ENCODE results near the gene DLEU7. TPM values are rescaled to one million over a fixed set of nuclear protein-coding genes. Genes with fewer than 3 reads are reported as not detected.

DLEU7 gene
- total RNA-seq, 1 experiment from 2014 or later: not detected

DNA sequence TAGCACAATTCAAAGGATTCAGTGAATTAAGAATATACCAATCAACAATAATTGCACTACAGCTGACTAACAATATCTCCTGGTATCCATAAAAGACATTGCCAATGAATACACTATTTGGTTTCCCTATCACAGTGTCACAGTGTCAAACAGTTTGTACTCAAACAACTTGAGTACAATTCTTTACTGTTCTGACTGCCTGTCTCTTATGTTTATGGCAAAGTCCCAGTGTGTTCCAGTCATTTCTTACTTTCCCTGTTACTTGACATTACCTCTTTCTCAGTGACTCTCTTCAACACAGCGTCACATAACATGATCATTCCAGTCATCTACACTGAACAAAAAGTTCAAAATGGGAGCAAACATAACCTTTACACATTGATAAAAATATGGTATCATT, 44.9 kb upstream of the DLEU7 start:
- no peak overlapping the region for H3K27ac Mint-ChIP-seq (ENCODE audit: unreplicated experiment)
- no peaks in the 10 kb centered on the region for H3K9me3 Mint-ChIP-seq (ENCODE audit: low read depth, unreplicated experiment)
- H3K4me1 Mint-ChIP-seq (ENCODE audit: low read depth, unreplicated experiment): no peaks in the 10 kb centered on the region
- H3K27me3 Mint-ChIP-seq (ENCODE audit: unreplicated experiment): peaks cover 14% of the 10 kb centered on the region
- H3K4me3 Mint-ChIP-seq (ENCODE audit: low read depth, unreplicated experiment): no peak overlapping the region
- BruUV-seq (replicated peaks): no TSS peak
- DNase-seq: no peak
- TF ChIP-seq, protein P1, sequence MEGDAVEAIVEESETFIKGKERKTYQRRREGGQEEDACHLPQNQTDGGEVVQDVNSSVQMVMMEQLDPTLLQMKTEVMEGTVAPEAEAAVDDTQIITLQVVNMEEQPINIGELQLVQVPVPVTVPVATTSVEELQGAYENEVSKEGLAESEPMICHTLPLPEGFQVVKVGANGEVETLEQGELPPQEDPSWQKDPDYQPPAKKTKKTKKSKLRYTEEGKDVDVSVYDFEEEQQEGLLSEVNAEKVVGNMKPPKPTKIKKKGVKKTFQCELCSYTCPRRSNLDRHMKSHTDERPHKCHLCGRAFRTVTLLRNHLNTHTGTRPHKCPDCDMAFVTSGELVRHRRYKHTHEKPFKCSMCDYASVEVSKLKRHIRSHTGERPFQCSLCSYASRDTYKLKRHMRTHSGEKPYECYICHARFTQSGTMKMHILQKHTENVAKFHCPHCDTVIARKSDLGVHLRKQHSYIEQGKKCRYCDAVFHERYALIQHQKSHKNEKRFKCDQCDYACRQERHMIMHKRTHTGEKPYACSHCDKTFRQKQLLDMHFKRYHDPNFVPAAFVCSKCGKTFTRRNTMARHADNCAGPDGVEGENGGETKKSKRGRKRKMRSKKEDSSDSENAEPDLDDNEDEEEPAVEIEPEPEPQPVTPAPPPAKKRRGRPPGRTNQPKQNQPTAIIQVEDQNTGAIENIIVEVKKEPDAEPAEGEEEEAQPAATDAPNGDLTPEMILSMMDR (IDR thresholded peaks at IDR 0.05; ENCODE audit: unreplicated experiment): no peak
- no peaks in the 10 kb centered on the region for H3K36me3 Mint-ChIP-seq (ENCODE audit: insufficient read depth, unreplicated experiment)
- CTCF ChIA-PET: no interaction called here
- intact Hi-C loops (cut with micrococcal nuclease; ENCODE audit: unreplicated experiment): no loop called here

DNA sequence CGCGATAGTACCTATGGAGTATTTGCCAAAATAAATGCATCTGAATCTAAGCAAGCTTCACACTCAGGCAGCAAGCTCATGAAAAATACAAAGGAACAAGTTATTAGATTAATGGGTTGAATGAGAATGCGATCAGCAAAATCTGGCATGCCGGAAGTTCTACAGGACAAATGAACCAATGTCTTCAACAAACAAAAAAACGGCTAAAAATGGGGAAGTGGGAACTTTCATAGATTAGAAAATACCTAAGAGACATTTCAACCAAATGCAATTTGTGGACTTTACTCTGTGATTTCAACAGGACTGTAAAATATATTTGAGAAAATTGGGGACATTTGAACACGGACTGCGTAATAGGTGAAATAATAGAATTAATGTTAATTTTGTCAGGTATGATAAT, 43.7 kb upstream of the DLEU7 start:
- H3K4me1 Mint-ChIP-seq (ENCODE audit: low read depth, unreplicated experiment): no peaks in the 10 kb centered on the region
- H3K27ac Mint-ChIP-seq (ENCODE audit: unreplicated experiment): no peak overlapping the region
- no TSS peak for BruUV-seq (replicated peaks)
- CTCF ChIA-PET: no interaction called here
- no peak overlapping the region for H3K4me3 Mint-ChIP-seq (ENCODE audit: low read depth, unreplicated experiment)
- H3K9me3 Mint-ChIP-seq (ENCODE audit: low read depth, unreplicated experiment): no peaks in the 10 kb centered on the region
- no peaks in the 10 kb centered on the region for H3K36me3 Mint-ChIP-seq (ENCODE audit: insufficient read depth, unreplicated experiment)
- TF ChIP-seq, protein P1 (IDR thresholded peaks at IDR 0.05; ENCODE audit: unreplicated experiment): no peak
- no peak for DNase-seq
- H3K27me3 Mint-ChIP-seq (ENCODE audit: unreplicated experiment): peaks cover 14% of the 10 kb centered on the region
- intact Hi-C loops (cut with micrococcal nuclease; ENCODE audit: unreplicated experiment): no loop called here

DNA sequence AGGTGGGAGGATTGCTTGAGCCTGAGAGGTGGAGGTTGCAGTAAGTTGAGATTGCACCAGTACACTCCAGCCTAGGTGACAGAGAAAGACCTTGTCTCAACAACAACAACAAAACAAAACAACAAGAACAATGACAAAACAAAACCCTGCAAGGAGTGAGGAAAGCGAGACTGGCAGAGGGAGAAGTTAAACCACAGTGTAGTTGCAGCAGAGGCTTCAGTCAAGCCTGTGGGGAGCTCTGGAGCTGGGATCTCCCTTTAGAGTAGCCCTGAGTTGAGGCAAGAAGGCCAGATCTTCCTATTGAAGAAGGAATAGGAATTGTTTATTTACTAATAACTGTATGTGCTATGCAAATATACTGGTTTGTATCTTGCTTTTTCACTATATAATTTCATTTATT, 40.8 kb upstream of the DLEU7 start:
- TF ChIP-seq, protein P1 (IDR thresholded peaks at IDR 0.05; ENCODE audit: unreplicated experiment): no peak
- Mint-ChIP-seq H3K9me3 (ENCODE audit: low read depth, unreplicated experiment) (no peaks in the 10 kb centered on the region), H3K36me3 (ENCODE audit: insufficient read depth, unreplicated experiment) (no peaks in the 10 kb centered on the region), H3K4me3 (ENCODE audit: low read depth, unreplicated experiment) (no peak overlapping the region), H3K27ac (ENCODE audit: unreplicated experiment) (no peak overlapping the region), H3K27me3 (ENCODE audit: unreplicated experiment) (peaks cover 14% of the 10 kb centered on the region), H3K4me1 (ENCODE audit: low read depth, unreplicated experiment) (no peaks in the 10 kb centered on the region)
- intact Hi-C loops (cut with micrococcal nuclease; ENCODE audit: unreplicated experiment): no loop called here
- no TSS peak for BruUV-seq (replicated peaks)
- CTCF ChIA-PET: no interaction called here
- DNase-seq: no peak

DNA sequence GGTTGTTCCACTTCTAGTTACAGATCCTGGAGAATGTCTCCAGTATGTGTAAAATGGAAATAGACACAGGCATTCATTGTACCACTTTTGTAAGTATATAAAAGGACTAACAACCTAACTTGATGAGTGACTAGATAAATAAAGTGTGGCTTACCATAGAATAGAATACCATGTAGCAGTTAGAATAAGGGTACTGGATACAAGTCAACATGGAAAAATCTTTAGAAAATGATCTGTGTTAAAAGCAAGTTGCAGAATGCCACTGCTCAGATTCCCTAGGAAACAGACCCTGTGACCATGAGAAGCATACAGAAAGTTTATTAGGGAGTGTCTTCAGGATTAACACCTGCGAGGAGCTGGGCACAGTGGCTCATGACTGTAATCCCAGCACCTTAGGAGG, 40.2 kb upstream of the DLEU7 start:
- BruUV-seq (replicated peaks): no TSS peak
- no peak overlapping the region for H3K4me3 Mint-ChIP-seq (ENCODE audit: low read depth, unreplicated experiment)
- no peak for DNase-seq
- no peaks in the 10 kb centered on the region for H3K36me3 Mint-ChIP-seq (ENCODE audit: insufficient read depth, unreplicated experiment)
- no peaks in the 10 kb centered on the region for H3K9me3 Mint-ChIP-seq (ENCODE audit: low read depth, unreplicated experiment)
- no peak overlapping the region for H3K27ac Mint-ChIP-seq (ENCODE audit: unreplicated experiment)
- TF ChIP-seq, protein P1 (IDR thresholded peaks at IDR 0.05; ENCODE audit: unreplicated experiment): no peak
- intact Hi-C loops (cut with micrococcal nuclease; ENCODE audit: unreplicated experiment): no loop called here
- CTCF ChIA-PET: no interaction called here
- no peaks in the 10 kb centered on the region for H3K4me1 Mint-ChIP-seq (ENCODE audit: low read depth, unreplicated experiment)
- peaks cover 14% of the 10 kb centered on the region for H3K27me3 Mint-ChIP-seq (ENCODE audit: unreplicated experiment)

Data from Calu3 (cell line).